A673 (cell line): Measurements from ENCODE around the gene PLD2. TPM values are rescaled to one million over a fixed set of nuclear protein-coding genes. Genes with fewer than 3 reads are reported as not detected.

Experiments used
- BruUV-seq: library from RNA; stranded (reverse); fragments of 400-500 nt; replicated peaks from 2 replicates; lab custom pipeline; 2021; lab: Mats Ljungman, UMichigan
- CTCF ChIA-PET: fragments of 300-600 bp; sonication (Branson Sonifier 250); formaldehyde crosslinking; loops from one replicate; lab custom pipeline; 2022; ENCODE audit warnings: antibody characterized with exemption; lab: Charles Lee
- POLR2A ChIA-PET: fragments of 300-600 bp; sonication (Branson Sonifier 250); formaldehyde crosslinking; loops from one replicate; lab custom pipeline; 2022; ENCODE audit warnings: antibody characterized with exemption; ENCODE audit not compliant: low non-redundant PET; lab: Charles Lee
- DNase-seq: peaks from one replicate; pipeline ENCODE4 v3.0.0-alpha.2; 2015; ENCODE audit warnings: low spot score
- H3K27ac ChIP-seq: fragments of 200-600 bp; sonication (generic); 2 replicates; pipeline ENCODE4 v1.5.1; 2016; ENCODE audit warnings: mixed run types, low read depth, mild to moderate bottlenecking, mixed read lengths, antibody characterized with exemption, low read length; ENCODE audit not compliant: poor library complexity, severe bottlenecking
- H3K27me3 ChIP-seq: fragments of 200-600 bp; sonication (generic); replicated peaks from 2 replicates; pipeline ENCODE4 v1.6.1; 2017; ENCODE audit warnings: mixed run types, low read depth, mild to moderate bottlenecking, mixed read lengths, antibody characterized with exemption, low read length; ENCODE audit not compliant: insufficient read depth, poor library complexity
- H3K36me3 ChIP-seq: fragments of 200-600 bp; sonication (generic); 2 replicates; pipeline ENCODE4 v1.6.1; 2016; ENCODE audit warnings: mixed run types, mild to moderate bottlenecking, mixed read lengths, antibody characterized with exemption, low read length; ENCODE audit not compliant: insufficient read depth, poor library complexity, severe bottlenecking
- H3K4me1 ChIP-seq: fragments of 200-600 bp; sonication (generic); 2 replicates; pipeline ENCODE4 v1.6.1; 2017; ENCODE audit warnings: mixed run types, mild to moderate bottlenecking, mixed read lengths, antibody characterized with exemption, low read length; ENCODE audit not compliant: insufficient read depth, poor library complexity, severe bottlenecking
- H3K4me3 ChIP-seq: fragments of 200-600 bp; sonication (generic); 2 replicates; pipeline ENCODE4 v1.5.1; 2016; ENCODE audit warnings: low read depth, mixed run types, mild to moderate bottlenecking, mixed read lengths, low read length; ENCODE audit not compliant: poor library complexity, severe bottlenecking
- H3K9me3 ChIP-seq: fragments of 200-600 bp; sonication (generic); 2 replicates; pipeline ENCODE4 v1.6.1; 2016; ENCODE audit warnings: mixed run types, low read depth, mild to moderate bottlenecking, mixed read lengths, antibody characterized with exemption, low read length; ENCODE audit not compliant: poor library complexity, severe bottlenecking
- EZH2 ChIP-seq: fragments of 200-600 bp; sonication (generic); IDR thresholded peaks from 2 replicates; pipeline ENCODE4 v1.6.1; 2017; ENCODE audit warnings: borderline replicate concordance, low read depth, mild to moderate bottlenecking, mixed read lengths, antibody characterized with exemption, low read length; ENCODE audit not compliant: poor library complexity, severe bottlenecking
- intact Hi-C: fragments of 100-400 bp; cut with micrococcal nuclease; formaldehyde crosslinking; loops from one replicate; pipeline ENCODE4 v1.10.0; 2022; ENCODE audit not compliant: unreplicated experiment
- total RNA-seq: library from RNA; stranded (reverse); gene quantifications from 2 replicates; pipeline ENCODE4 v1.2.3, GENCODE V29; 2021
- TF ChIP-seq, protein P1 (sequence below): fragments of 300-800, 200-600 bp; sonication (generic); conservative IDR thresholded peaks from 2 replicates; pipeline ENCODE4 v1.5.1; 2017; ENCODE audit warnings: low read depth, mild to moderate bottlenecking, antibody characterized with exemption, low read length, moderate library complexity, mixed read lengths

Gene PLD2
- total RNA-seq, 1 experiment from 2014 or later = 20.1 TPM

DNA sequence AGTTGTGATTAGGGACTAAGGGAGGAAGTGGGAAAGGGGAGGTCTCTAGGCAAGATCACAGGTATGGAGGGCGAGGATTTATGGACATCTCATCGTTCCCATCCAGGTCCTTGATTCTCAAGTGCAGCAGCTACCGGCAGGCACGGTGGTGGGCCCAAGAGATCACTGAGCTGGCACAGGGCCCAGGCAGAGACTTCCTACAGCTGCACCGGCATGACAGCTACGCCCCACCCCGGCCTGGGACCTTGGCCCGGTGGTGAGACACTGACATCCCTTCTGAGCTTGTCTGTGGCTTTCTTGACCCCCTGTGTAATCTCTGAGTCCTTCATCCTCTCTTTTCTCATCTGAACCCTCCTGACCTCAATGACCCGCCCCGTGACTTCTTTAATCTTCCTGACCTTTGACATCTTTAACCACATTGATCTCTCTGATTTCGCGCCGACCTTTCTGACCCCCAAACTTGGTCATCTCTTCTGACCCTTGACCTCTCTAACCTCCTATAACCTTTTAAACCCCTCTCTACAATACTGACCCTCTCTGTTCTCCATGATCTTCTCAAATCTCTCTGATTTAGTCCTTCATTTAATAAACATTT, 3.8 kb downstream of the PLD2 start:
- intact Hi-C loops = no loop called here
- Histone ChIP-seq H3K4me3 (no peak overlapping the region), H3K36me3 (no peaks in the 10 kb centered on the region), H3K27ac (no peak overlapping the region), H3K9me3 (no peaks in the 10 kb centered on the region), H3K4me1 (peaks cover 4% of the 10 kb centered on the region), H3K27me3 (no peaks in the 10 kb centered on the region)
- ChIA-PET CTCF (no interaction called here), POLR2A (no interaction called here)
- no peak for TF ChIP-seq EZH2
- TF ChIP-seq, protein P1, sequence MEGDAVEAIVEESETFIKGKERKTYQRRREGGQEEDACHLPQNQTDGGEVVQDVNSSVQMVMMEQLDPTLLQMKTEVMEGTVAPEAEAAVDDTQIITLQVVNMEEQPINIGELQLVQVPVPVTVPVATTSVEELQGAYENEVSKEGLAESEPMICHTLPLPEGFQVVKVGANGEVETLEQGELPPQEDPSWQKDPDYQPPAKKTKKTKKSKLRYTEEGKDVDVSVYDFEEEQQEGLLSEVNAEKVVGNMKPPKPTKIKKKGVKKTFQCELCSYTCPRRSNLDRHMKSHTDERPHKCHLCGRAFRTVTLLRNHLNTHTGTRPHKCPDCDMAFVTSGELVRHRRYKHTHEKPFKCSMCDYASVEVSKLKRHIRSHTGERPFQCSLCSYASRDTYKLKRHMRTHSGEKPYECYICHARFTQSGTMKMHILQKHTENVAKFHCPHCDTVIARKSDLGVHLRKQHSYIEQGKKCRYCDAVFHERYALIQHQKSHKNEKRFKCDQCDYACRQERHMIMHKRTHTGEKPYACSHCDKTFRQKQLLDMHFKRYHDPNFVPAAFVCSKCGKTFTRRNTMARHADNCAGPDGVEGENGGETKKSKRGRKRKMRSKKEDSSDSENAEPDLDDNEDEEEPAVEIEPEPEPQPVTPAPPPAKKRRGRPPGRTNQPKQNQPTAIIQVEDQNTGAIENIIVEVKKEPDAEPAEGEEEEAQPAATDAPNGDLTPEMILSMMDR = no peak
- no peak for DNase-seq
- no TSS peak for BruUV-seq

DNA sequence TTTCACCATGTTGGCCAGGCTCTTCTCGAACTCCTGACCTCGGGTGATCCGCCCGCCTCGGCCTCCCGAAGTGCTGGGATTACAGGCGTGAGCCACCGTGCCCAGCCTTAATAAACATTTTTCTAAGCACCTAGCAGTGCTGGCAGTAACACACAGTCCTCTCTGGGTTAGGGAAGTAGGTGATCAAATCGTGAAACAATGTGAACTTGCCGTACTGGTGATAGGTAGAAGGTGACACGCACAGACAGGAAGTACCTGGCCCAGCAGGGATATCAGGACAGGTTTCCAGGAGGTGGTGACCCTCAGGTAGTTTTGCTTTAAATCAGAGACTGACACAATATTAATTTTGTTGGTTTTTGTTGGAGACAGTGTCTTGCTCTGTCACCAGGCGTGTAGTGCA, 4.5 kb downstream of the PLD2 start:
- ChIA-PET CTCF (no interaction called here), POLR2A (no interaction called here)
- intact Hi-C loops = no loop called here
- BruUV-seq = no TSS peak
- H3K27me3 ChIP-seq = no peaks in the 10 kb centered on the region
- no peak for TF ChIP-seq EZH2
- TF ChIP-seq, protein P1 = no peak
- no peaks in the 10 kb centered on the region for H3K9me3 ChIP-seq
- no peak for DNase-seq
- H3K4me1 ChIP-seq = peaks cover 4% of the 10 kb centered on the region
- no peaks in the 10 kb centered on the region for H3K36me3 ChIP-seq
- no peak overlapping the region for H3K4me3 ChIP-seq
- no peak overlapping the region for H3K27ac ChIP-seq

DNA sequence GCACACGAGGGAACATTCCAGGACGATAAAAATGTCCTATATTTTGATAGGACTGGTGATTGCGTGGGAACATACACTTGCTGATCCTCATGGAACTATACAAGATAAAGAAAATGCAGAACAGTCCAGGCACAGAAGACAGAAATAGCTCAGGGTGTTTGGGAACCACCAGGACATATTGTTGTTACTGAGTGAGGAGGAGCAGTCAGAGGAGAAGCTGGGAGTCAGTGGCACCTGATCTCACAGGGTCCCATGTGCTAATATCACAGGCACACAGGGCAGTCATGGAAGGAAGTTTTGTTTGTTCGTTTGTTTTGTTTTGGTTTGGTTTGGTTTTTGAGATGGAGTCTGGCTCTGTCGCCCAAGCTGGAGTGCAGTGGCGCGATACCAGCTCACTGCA, 5.7 kb downstream of the PLD2 start:
- CTCF ChIA-PET = no interaction called here
- POLR2A ChIA-PET = no interaction called here

More for the DNA sequence above, 5.7 kb downstream of the PLD2 start:
- Histone ChIP-seq H3K27me3 (no peaks in the 10 kb centered on the region), H3K4me1 (peaks cover 2% of the 10 kb centered on the region), H3K9me3 (no peaks in the 10 kb centered on the region), H3K27ac (no peak overlapping the region), H3K4me3 (no peak overlapping the region), H3K36me3 (no peaks in the 10 kb centered on the region)
- intact Hi-C loops = no loop called here
- BruUV-seq = no TSS peak
- DNase-seq = no peak
- TF ChIP-seq, protein P1 = no peak
- TF ChIP-seq EZH2 = no peak
